ENCODE results near the gene DIP2A.

DNA sequence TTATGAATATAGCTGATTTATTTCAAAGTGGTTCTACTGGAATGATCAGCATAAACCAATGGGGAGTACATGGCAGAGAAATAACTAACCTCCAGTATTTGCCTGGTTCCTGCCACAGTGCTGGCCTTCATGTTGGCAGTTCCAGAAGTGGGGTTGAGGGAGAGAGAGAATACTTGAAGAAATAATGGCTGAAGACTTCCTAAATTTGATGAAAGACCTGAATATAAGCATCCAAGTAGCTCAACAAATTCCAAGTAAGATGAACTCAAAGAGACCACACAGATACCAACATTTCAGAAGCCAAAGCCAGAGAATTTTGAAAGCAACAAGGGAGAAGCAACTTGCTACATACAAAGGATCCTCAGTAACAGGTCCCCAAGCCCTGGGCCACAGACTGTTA, 111.9 kb downstream of the DIP2A start:
- TF ChIP-seq CTCF (IDR thresholded peaks at IDR 0.05) (no peak), POLR2AphosphoS5 (IDR thresholded peaks at IDR 0.05) (no peak), POLR2A (IDR thresholded peaks at IDR 0.05) (no peak), EP300 (IDR thresholded peaks at IDR 0.05) (no peak)
